ENCODE results near the gene PLD5. TPM values are rescaled to one million over a fixed set of nuclear protein-coding genes. Genes with fewer than 3 reads are reported as not detected.
"Not testable (repeated sequence)": the region's sequence is repeated elsewhere in the genome, so short reads cannot be mapped to it uniquely, and the experiment has no call there.

Gene PLD5
- total and polyA plus RNA-seq, 2 donors = 0.16 to 0.58 TPM

DNA sequence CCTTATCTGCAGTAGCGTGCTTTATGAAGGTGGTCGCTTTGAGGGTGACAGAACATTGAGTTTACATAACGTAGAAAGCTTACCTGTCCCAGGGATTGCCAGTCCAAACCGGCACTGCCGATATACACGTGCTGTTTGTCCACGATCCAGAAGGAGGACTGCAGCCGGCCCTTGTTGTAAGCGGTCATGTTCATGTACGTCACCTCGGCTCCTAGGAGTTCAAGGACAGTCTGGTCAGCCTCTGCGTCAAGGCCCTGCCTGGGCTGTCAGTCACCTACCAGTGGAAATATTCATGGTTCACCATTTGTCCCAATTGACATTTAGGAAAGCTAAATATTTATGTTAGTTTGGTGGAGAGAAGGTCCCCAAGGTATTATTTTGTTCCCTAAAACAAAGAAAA, 304.6 kb downstream of the PLD5 start:
- no peak for DNase-seq (ENCODE audit: extremely low spot score)
- no peaks in the 10 kb centered on the region for H3K36me3 ChIP-seq (ENCODE audit: insufficient read depth)
- H3K27ac ChIP-seq (ENCODE audit: low read depth) = no peak overlapping the region
- H3K4me1 ChIP-seq (ENCODE audit: insufficient read depth) = no peaks in the 10 kb centered on the region
- WGBS = 79% methylated on average over 12 of the region's 12 CpGs
- no peak overlapping the region for H3K4me3 ChIP-seq (ENCODE audit: low read depth, low read length)

- Histone ChIP-seq H3K36me3 (ENCODE audit: insufficient read depth) (no peaks in the 10 kb centered on the region), H3K4me1 (ENCODE audit: insufficient read depth) (no peaks in the 10 kb centered on the region), H3K4me3 (ENCODE audit: low read depth, low read length) (no peak overlapping the region), H3K27ac (ENCODE audit: low read depth) (no peak overlapping the region)
- no peak for DNase-seq (ENCODE audit: extremely low spot score)
- WGBS = 88% methylated on average over 2 of the region's 2 CpGs
These were observed 305.1 kb downstream of the PLD5 start for GRCh38 chr1:242219298-242219901.

DNA sequence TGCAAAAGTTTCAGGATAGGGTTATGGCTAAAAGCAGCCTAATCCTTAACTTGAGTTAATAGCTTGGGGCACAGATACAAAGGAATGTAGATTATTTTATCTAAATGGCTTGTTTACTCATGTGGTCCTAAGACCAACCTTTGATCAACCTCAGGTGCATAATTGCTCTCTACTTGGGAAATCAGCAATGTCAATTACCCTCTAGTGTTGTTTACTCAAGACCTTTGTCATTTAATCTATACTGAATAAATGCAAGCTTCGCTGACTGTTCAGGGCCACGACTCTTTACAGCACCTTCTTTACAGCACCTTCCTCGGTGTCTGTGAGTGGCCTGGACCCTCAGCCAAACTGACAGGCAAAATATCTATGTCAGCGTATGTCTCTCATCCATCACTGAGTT, 308.1 kb downstream of the PLD5 start:
- DNase-seq (ENCODE audit: extremely low spot score) = no peak
- 80% methylated on average over 4 of the region's 4 CpGs for WGBS
- Histone ChIP-seq H3K4me1 (ENCODE audit: insufficient read depth) (no peaks in the 10 kb centered on the region), H3K36me3 (ENCODE audit: insufficient read depth) (no peaks in the 10 kb centered on the region), H3K4me3 (ENCODE audit: low read depth, low read length) (no peak overlapping the region), H3K27ac (ENCODE audit: low read depth) (no peak overlapping the region)

GRCh38 chr1:242214455-242214854, 310.0 kb downstream of the PLD5 start:
- H3K27ac ChIP-seq (ENCODE audit: low read depth); H3K4me1 ChIP-seq (ENCODE audit: insufficient read depth); DNase-seq (ENCODE audit: extremely low spot score); H3K4me3 ChIP-seq (ENCODE audit: low read depth, low read length); H3K36me3 ChIP-seq (ENCODE audit: insufficient read depth): not testable (repeated sequence)
- WGBS = 62% methylated on average over 3 of the region's 3 CpGs

DNA sequence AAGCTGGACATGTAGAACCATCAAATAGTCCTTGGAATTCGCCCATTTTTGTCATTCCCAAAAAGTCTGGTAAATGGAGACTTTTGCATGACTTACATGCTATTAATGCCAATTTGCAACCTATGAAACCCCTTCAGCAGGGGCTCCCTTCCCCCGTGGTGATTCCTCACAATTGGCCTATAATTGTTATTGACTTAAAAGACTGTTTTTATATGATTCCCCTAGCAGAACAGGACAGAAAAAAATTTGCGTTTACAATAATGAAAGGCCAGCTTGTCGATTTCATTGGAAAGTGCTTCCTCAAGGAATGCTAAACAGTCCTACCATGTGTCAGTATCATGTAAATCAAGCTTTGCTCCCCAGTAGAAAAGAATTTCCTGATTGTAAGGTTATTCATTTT, 311.5 kb downstream of the PLD5 start:
- not testable (repeated sequence) for H3K27ac ChIP-seq (ENCODE audit: low read depth); DNase-seq (ENCODE audit: extremely low spot score); H3K4me1 ChIP-seq (ENCODE audit: insufficient read depth); H3K4me3 ChIP-seq (ENCODE audit: low read depth, low read length); H3K36me3 ChIP-seq (ENCODE audit: insufficient read depth)
- WGBS = 40% methylated on average over 4 of the region's 4 CpGs

DNA sequence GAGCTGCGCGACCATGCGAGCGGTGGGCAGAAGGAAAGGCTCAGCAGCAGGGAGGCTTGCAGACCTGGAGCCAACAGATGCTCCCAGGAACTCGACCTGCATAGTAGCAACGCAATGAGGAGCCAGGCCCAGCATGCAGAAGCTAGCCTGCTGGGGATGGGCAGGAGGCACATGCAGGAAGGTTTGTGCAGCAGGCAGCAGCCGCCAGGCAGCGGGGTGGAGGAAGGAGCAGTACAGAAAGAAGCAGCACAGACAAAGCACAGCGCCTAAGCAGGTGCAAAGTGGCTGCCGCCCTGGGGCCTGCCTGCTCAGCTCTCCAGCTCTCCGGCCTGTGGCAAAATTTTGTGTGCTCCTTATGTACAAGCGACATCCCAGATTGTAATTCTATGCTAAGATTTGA, 312.1 kb downstream of the PLD5 start:
- no peak for DNase-seq (ENCODE audit: extremely low spot score)
- no peaks in the 10 kb centered on the region for H3K4me1 ChIP-seq (ENCODE audit: insufficient read depth)
- WGBS = 49% methylated on average over 12 of the region's 12 CpGs
- no peak overlapping the region for H3K4me3 ChIP-seq (ENCODE audit: low read depth, low read length)
- H3K27ac ChIP-seq (ENCODE audit: low read depth) = no peak overlapping the region
- no peaks in the 10 kb centered on the region for H3K36me3 ChIP-seq (ENCODE audit: insufficient read depth)

- Histone ChIP-seq H3K4me3 (ENCODE audit: low read depth, low read length) (no peak overlapping the region), H3K36me3 (ENCODE audit: insufficient read depth) (no peaks in the 10 kb centered on the region), H3K4me1 (ENCODE audit: insufficient read depth) (no peaks in the 10 kb centered on the region), H3K27ac (ENCODE audit: low read depth) (no peak overlapping the region)
- WGBS = 47% methylated on average over 11 of the region's 11 CpGs
- DNase-seq (ENCODE audit: extremely low spot score) = no peak
These were observed 313.1 kb downstream of the PLD5 start for GRCh38 chr1:242211254-242212022.

GRCh38 chr1:242210316-242210715, 314.2 kb downstream of the PLD5 start:
- WGBS = 73% methylated on average over 7 of the region's 7 CpGs
- not testable (repeated sequence) for H3K4me1 ChIP-seq (ENCODE audit: insufficient read depth); DNase-seq (ENCODE audit: extremely low spot score); H3K27ac ChIP-seq (ENCODE audit: low read depth); H3K4me3 ChIP-seq (ENCODE audit: low read depth, low read length); H3K36me3 ChIP-seq (ENCODE audit: insufficient read depth)

DNA sequence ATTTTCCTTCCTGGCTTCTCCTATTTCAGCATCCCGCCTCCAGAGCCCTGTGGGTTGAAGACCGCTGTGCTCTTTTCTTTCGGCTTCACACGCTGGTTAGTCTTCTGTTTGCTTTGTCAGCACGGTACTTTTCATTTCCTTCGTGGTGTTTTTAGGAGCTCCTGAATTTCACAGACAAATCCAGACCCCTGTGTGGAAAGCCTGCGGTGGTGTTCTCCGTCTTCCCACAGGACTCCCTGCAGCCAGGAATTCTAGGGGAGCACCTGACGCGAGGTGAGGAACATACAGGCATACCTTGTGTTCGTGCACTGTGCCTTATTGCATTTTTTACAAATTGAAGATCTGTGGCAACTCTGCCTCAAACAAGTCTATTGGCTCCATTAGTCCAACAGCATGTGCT, 315.4 kb downstream of the PLD5 start:
- Histone ChIP-seq H3K4me3 (ENCODE audit: low read depth, low read length) (no peak overlapping the region), H3K4me1 (ENCODE audit: insufficient read depth) (no peaks in the 10 kb centered on the region), H3K27ac (ENCODE audit: low read depth) (no peak overlapping the region), H3K36me3 (ENCODE audit: insufficient read depth) (no peaks in the 10 kb centered on the region)
- WGBS = 73% methylated on average over 11 of the region's 11 CpGs
- no peak for DNase-seq (ENCODE audit: extremely low spot score)

DNA sequence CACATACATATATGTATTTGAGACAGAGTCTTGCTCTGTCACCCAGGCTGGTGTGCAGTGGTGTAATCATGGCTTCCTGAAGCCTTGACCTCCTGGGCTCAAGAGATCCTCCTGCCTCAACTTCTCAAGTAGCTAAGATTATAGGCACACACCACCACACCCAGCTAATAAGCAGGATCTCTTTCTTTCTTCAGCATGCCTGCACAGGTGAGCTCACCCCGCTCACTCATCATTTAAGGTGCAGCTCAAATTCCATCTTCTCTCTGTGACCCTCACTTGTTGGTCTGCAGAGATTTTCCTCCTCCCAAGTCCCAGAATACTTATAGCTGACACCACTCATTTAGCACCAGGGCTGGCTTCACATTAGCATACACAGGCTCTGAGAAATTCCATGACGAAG, 316.5 kb downstream of the PLD5 start:
- DNase-seq (ENCODE audit: extremely low spot score) = no peak
- no peaks in the 10 kb centered on the region for H3K36me3 ChIP-seq (ENCODE audit: insufficient read depth)
- H3K27ac ChIP-seq (ENCODE audit: low read depth) = no peak overlapping the region
- no peak overlapping the region for H3K4me3 ChIP-seq (ENCODE audit: low read depth, low read length)
- H3K4me1 ChIP-seq (ENCODE audit: insufficient read depth) = no peaks in the 10 kb centered on the region
- WGBS = 83% methylated on average over 2 of the region's 2 CpGs

GRCh38 chr1:242206994-242207393, 317.5 kb downstream of the PLD5 start:
- Histone ChIP-seq H3K27ac (ENCODE audit: low read depth) (no peak overlapping the region), H3K4me1 (ENCODE audit: insufficient read depth) (no peaks in the 10 kb centered on the region), H3K4me3 (ENCODE audit: low read depth, low read length) (no peak overlapping the region), H3K36me3 (ENCODE audit: insufficient read depth) (no peaks in the 10 kb centered on the region)
- 93% methylated on average over 4 of the region's 4 CpGs for WGBS
- no peak for DNase-seq (ENCODE audit: extremely low spot score)

GRCh38 chr1:242205622-242206489, 318.6 kb downstream of the PLD5 start:
- H3K27ac ChIP-seq (ENCODE audit: low read depth) = no peak overlapping the region
- no peaks in the 10 kb centered on the region for H3K4me1 ChIP-seq (ENCODE audit: insufficient read depth)
- WGBS = 68% methylated on average over 7 of the region's 7 CpGs
- no peak for DNase-seq (ENCODE audit: extremely low spot score)
- H3K4me3 ChIP-seq (ENCODE audit: low read depth, low read length) = no peak overlapping the region
- H3K36me3 ChIP-seq (ENCODE audit: insufficient read depth) = no peaks in the 10 kb centered on the region

DNA sequence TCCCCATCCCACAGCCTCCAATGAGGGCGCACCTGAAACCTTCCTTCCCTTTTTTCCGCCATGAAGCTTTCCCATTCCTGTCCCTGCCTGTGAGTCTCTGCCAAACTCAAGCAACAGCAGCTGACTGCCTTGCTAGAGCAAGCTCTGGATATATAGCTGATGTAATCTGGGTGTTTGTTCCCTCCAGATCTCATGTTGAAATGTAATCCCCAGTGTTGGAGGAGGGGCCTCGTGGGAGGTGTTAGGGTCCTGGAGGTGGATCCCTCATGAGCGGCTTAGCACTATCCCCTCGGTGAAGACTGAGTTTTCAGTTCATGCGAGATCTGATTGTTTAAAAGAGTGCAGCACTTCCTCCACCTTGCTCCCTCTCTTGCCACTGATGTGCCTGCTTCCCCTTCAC, 321.2 kb downstream of the PLD5 start:
- H3K27ac ChIP-seq (ENCODE audit: low read depth) = no peak overlapping the region
- no peak overlapping the region for H3K4me3 ChIP-seq (ENCODE audit: low read depth, low read length)
- H3K36me3 ChIP-seq (ENCODE audit: insufficient read depth) = no peaks in the 10 kb centered on the region
- DNase-seq (ENCODE audit: extremely low spot score) = no peak
- no peaks in the 10 kb centered on the region for H3K4me1 ChIP-seq (ENCODE audit: insufficient read depth)
- 70% methylated on average over 6 of the region's 6 CpGs for WGBS

DNA sequence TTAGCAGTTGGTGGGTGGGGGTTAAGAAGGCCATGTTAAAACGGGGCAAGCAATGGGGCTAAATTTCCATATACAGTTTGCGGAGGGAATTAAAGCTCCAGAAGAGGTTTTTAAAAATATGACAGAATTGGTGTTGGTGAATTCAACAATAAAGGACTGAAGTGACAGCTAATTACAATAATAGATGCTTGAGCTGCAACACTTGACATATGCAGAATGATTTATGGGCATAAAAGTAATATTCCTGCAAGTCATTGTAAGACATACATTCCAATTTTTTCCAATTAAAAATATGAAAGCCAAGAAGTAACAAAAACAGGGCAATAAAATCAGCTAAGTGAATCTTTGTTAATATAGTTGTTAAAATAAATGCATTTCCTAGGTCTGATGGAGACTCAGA, 323.4 kb downstream of the PLD5 start:
- Histone ChIP-seq H3K4me1 (ENCODE audit: insufficient read depth) (no peaks in the 10 kb centered on the region), H3K4me3 (ENCODE audit: low read depth, low read length) (no peak overlapping the region), H3K27ac (ENCODE audit: low read depth) (no peak overlapping the region), H3K36me3 (ENCODE audit: insufficient read depth) (no peaks in the 10 kb centered on the region)
- WGBS = 84% methylated on average over 2 of the region's 2 CpGs
- no peak for DNase-seq (ENCODE audit: extremely low spot score)
